Measurements from ENCODE around the gene EXOSC9.

The EXOSC9 gene

DNA sequence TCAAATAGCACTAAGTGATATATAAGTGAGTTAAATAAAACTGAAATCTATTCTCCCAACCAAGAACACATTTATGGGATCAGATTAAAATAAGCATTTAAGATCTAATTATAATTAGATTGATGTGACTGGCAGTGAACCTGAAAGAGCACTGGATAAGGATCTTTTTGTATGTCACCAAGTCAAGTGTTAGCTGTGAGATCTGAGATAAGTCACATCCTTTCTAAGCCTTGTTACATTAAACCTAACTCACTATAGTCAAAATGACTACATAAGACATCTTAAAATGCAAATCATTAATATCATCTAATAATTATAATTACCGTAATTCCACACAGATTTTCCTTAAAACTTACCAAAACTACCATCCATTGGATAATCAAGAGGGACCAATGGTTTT is 20.9 kb downstream of the EXOSC9 start:
- TF ChIP-seq, protein P1, sequence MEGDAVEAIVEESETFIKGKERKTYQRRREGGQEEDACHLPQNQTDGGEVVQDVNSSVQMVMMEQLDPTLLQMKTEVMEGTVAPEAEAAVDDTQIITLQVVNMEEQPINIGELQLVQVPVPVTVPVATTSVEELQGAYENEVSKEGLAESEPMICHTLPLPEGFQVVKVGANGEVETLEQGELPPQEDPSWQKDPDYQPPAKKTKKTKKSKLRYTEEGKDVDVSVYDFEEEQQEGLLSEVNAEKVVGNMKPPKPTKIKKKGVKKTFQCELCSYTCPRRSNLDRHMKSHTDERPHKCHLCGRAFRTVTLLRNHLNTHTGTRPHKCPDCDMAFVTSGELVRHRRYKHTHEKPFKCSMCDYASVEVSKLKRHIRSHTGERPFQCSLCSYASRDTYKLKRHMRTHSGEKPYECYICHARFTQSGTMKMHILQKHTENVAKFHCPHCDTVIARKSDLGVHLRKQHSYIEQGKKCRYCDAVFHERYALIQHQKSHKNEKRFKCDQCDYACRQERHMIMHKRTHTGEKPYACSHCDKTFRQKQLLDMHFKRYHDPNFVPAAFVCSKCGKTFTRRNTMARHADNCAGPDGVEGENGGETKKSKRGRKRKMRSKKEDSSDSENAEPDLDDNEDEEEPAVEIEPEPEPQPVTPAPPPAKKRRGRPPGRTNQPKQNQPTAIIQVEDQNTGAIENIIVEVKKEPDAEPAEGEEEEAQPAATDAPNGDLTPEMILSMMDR (IDR thresholded peaks at IDR 0.05; ENCODE audit: insufficient read depth, low read depth, low read length, missing control alignments) = no peak
- peak overlapping the region; percentile 70 for H3K4me3 ChIP-seq (ENCODE audit: low read depth, low read length)

DNA sequence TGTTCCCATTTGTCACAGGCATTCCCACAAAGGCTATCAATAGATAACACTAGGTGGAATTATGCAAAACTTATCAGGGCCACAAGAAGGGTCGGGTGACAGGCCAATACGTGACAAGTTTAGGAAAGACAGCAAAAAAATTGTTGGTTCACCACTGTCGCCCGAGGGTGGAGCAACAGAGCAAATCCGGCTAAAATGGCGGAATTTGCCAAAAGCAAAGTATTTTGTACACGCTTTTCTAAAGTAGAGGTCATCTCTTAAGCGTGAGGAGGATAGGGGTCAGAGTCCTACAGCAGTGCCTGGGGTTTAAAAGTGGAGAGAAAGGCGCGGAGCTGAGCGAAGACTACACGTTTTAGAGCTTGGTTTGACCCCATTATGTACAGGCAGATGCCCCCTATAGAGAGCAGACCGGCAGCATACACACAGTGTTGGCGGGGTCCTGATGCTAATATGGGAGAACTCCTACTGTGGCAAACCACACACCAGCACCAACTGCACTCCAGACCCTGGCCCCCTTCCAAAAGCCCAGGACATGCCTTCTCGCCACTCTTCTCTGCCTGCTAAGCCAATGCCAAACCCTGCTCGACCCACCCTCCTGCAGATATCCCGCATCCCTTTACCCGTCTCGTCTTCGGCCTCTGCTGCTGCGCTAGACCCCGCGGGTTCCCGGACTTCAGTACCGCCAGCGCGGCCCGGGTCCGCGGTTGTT is 21.8 kb downstream of the EXOSC9 start:
- peak overlapping the region; percentile 70 for H3K4me3 ChIP-seq (ENCODE audit: low read depth, low read length)
- DNase-seq (ENCODE audit: low read depth) = peak; percentile 72
- TF ChIP-seq, protein P1 (IDR thresholded peaks at IDR 0.05; ENCODE audit: insufficient read depth, low read depth, low read length, missing control alignments) = no peak

More for the DNA sequence above, 20.9 kb downstream of the EXOSC9 start:
- no peak for DNase-seq (ENCODE audit: low read depth)

DNA sequence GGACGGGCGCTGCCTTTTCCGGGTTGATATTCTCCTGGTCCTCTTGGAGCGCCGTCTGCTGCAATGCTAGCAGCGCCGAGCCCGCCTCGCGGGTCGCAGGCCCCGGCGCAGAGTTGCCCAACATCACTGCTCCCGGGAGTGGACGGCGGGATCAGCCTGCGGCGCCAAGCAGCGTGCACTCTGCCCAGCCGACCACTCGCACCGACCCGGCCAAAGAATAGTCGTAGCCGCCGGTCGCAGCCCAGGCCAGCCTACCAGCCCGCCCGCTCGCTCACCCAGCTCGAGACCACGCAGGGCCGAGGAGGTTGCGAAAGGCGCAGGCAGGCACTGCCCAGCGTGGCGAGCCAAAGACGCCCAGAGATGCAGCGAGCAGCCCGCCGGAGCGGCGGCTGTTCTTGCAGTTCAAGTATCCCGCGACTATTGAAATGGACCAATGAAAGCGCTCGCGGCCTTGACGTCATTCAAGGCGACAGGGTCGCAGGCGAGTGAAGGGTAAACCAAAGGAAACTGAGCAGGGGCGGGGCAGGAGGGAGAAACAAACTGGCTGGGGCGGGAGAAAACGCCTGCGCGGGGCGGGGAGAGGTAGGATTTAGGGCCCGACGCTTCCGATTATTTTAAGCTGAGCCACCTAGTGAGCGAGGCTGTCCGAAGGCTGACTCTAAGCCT is 22.5 kb downstream of the EXOSC9 start, which contains the start of gene CCNA2:
CCNA2 (minus strand) TSS at position 379 of the 666 bp plus-strand sequence; CDS start at position 124, 255 bp downstream.
- peak within 1 kb of the TSS; percentile 70 for H3K4me3 ChIP-seq (ENCODE audit: low read depth, low read length)
- TF ChIP-seq, protein P1 (IDR thresholded peaks at IDR 0.05; ENCODE audit: insufficient read depth, low read depth, low read length, missing control alignments) = no peak
- peak; percentile 98 for DNase-seq (ENCODE audit: low read depth)

DNA sequence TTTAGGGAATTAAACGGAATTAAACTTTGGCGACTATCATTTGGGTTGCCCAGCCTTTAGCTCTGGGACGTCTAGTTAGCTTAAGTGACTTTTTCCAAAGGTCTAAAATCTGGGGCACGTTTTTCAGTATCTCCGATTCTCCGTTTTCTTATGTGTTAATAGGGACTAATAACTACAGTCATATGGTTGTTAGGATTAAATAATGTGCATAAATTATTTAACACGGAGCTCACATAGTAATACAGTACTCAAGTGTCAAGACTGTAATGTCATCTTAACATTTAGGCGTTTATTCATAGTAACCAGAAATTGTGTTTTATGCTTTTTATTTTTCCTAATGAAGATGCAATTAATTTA is 23.0 kb downstream of the EXOSC9 start:
- peak overlapping the region; percentile 70 for H3K4me3 ChIP-seq (ENCODE audit: low read depth, low read length)
- DNase-seq (ENCODE audit: low read depth) = no peak
- TF ChIP-seq, protein P1 (IDR thresholded peaks at IDR 0.05; ENCODE audit: insufficient read depth, low read depth, low read length, missing control alignments) = no peak

DNA sequence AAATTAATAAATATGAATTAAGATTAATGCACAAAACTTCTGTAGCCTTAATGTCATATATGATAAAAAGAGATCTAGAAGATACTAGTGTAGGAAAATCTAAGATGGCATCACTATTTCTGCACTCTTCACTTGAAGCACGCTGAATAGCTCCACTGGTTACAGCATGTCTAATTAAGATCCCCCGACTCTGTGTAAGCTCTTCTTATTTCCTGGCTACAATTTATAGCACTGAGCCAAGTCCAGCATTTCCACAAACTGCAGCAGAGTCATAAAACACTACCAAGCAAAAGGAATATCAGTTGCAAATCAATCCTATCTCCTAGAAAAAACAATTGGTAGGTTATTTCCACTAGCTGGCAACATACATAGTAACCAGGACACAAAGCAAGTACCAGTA is 23.8 kb downstream of the EXOSC9 start:
- TF ChIP-seq, protein P1 (IDR thresholded peaks at IDR 0.05; ENCODE audit: insufficient read depth, low read depth, low read length, missing control alignments) = no peak
- DNase-seq (ENCODE audit: low read depth) = no peak
- no peak overlapping the region for H3K4me3 ChIP-seq (ENCODE audit: low read depth, low read length)

DNA sequence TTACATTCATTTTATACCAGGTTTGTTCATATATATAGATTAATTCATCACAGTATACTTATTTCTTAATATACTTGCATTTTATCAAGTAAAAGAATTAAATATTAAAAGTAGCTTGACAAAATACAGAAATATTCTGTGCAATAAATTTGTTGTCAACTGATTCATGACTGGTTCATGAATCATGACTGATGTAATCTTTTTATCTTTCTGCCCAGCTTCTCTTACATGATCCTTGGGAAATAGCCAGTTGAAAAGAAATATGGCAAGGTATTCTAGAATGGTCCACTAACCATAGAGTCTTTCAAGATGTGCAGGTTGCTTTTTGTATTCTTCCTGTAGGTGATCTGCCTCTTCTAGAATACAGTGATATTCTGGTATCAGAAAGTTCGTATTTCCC is 26.7 kb downstream of the EXOSC9 start:
- H3K4me3 ChIP-seq (ENCODE audit: low read depth, low read length) = no peak overlapping the region
- DNase-seq (ENCODE audit: low read depth) = no peak
- TF ChIP-seq, protein P1 (IDR thresholded peaks at IDR 0.05; ENCODE audit: insufficient read depth, low read depth, low read length, missing control alignments) = no peak
